ENCODE measurements around the gene KCNQ1.

DNA sequence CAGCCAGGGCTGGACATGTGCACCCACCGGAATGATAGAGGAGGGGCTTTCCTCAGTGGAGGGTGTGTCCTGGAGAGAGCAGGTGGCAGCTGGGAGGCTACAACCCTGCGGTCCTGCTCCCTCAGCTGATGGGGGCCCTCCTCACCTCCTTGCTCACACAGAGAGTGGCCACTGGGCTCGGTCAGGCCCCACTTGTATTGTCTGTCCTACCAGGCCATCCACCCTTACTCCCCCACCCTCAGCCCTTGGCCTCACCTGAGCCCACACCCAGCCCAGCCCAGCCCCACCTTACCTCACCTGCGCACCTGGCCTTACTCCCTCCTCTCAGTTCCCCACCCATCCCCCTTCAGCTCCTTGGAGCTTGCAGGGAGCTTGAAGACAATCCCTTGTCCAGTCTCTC lies 3.6 kb upstream of the KCNQ1 start:
- TF ChIP-seq, protein P1, sequence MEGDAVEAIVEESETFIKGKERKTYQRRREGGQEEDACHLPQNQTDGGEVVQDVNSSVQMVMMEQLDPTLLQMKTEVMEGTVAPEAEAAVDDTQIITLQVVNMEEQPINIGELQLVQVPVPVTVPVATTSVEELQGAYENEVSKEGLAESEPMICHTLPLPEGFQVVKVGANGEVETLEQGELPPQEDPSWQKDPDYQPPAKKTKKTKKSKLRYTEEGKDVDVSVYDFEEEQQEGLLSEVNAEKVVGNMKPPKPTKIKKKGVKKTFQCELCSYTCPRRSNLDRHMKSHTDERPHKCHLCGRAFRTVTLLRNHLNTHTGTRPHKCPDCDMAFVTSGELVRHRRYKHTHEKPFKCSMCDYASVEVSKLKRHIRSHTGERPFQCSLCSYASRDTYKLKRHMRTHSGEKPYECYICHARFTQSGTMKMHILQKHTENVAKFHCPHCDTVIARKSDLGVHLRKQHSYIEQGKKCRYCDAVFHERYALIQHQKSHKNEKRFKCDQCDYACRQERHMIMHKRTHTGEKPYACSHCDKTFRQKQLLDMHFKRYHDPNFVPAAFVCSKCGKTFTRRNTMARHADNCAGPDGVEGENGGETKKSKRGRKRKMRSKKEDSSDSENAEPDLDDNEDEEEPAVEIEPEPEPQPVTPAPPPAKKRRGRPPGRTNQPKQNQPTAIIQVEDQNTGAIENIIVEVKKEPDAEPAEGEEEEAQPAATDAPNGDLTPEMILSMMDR (conservative IDR thresholded peaks at IDR 0.05): no peak
- no peak for TF ChIP-seq EZH2 (IDR thresholded peaks at IDR 0.05; ENCODE audit: low read depth)
